DOHH2 (cell line): ENCODE measurements around the gene RASA2.

Source experiments
- EZH2phosphoT487 ChIP-seq: fragments of 200-600 bp; sonication (generic); IDR thresholded peaks from 2 replicates; pipeline ENCODE4 v1.6.1; 2017; ENCODE audit warnings: borderline replicate concordance, mild to moderate bottlenecking, antibody characterized with exemption, low read length, moderate library complexity, mixed read lengths
- TF ChIP-seq, protein P1 (sequence below): fragments of 200-600 bp; sonication (generic); IDR thresholded peaks from one replicate; pipeline ENCODE4 v1.5.1; 2014; ENCODE audit warnings: antibody characterized with exemption, mild to moderate bottlenecking, low read depth, low read length; ENCODE audit not compliant: poor library complexity, severe bottlenecking

DNA sequence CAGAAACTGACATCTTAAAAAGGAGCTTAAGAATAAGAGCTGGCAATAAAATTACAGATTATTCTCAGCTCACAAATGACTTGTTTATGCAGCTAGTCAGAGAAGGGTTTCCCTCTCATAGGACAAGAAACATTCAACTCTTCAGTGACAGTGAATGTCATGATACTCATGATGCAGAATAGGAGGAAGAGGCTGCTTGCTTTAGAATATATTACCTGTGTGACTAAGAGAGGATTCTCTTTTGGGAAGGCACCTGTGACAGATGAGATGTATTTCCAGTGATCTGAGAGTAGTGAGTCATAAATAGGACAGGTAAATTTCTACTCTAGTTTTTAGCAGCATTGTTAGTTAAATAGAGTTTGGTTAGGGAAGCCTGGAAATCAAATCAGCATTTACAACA, 39.9 kb downstream of the RASA2 start:
- TF ChIP-seq, protein P1, sequence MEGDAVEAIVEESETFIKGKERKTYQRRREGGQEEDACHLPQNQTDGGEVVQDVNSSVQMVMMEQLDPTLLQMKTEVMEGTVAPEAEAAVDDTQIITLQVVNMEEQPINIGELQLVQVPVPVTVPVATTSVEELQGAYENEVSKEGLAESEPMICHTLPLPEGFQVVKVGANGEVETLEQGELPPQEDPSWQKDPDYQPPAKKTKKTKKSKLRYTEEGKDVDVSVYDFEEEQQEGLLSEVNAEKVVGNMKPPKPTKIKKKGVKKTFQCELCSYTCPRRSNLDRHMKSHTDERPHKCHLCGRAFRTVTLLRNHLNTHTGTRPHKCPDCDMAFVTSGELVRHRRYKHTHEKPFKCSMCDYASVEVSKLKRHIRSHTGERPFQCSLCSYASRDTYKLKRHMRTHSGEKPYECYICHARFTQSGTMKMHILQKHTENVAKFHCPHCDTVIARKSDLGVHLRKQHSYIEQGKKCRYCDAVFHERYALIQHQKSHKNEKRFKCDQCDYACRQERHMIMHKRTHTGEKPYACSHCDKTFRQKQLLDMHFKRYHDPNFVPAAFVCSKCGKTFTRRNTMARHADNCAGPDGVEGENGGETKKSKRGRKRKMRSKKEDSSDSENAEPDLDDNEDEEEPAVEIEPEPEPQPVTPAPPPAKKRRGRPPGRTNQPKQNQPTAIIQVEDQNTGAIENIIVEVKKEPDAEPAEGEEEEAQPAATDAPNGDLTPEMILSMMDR, result no peak
- TF ChIP-seq EZH2phosphoT487, result no peak
